Endothelial cell of umbilical vein (primary cell): Measurements from ENCODE around the gene PDE3A. TPM values are rescaled to one million over a fixed set of nuclear protein-coding genes. Genes with fewer than 3 reads are reported as not detected.

ENCODE experiments used
- BruUV-seq: library from RNA; stranded (reverse); fragments of 400-500 nt; replicated peaks from 2 replicates; lab custom pipeline; 2021; lab: Mats Ljungman, UMichigan
- CTCF ChIA-PET: fragments of 300-600, 350-600 bp; sonication (Branson Sonifier 250); formaldehyde crosslinking; loops from one replicate; lab custom pipeline; 2021; ENCODE audit warnings: antibody characterized with exemption, inconsistent platforms; lab: Charles Lee
- POLR2A ChIA-PET: fragments of 300-600, 350-600 bp; sonication (Branson Sonifier 250); formaldehyde crosslinking; loops from one replicate; lab custom pipeline; 2021; ENCODE audit warnings: antibody characterized with exemption, inconsistent platforms; lab: Charles Lee
- DNase-seq: peaks from one replicate; pipeline ENCODE4 v3.0.0-alpha.2; 2011; ENCODE audit warnings: low read depth, low spot score
- FAIRE-seq: peaks from 2 replicates; lab custom pipeline; 2011; peaks lifted over from hg19 to GRCh38; lab: Jason Lieb, UNC
- H2AFZ ChIP-seq: 2 replicates; pipeline ENCODE4 v1.6.0; 2012; ENCODE audit warnings: low read depth, low read length, control low read depth, inconsistent platforms
- H3K27ac ChIP-seq: 2 replicates; pipeline ENCODE4 v1.5.1; 2011; ENCODE audit warnings: low read depth, mild to moderate bottlenecking, control low read depth, low read length, moderate library complexity; ENCODE audit not compliant: insufficient read depth
- H3K27me3 ChIP-seq, 2 experiments: 2 replicates each; pipeline versions ENCODE4 v1.6.0 to v1.6.1; 2011; ENCODE audit warnings: low read length in 2 of 2, mixed read lengths in 1 of 2; ENCODE audit not compliant: control insufficient read depth in 2 of 2, insufficient read depth in 2 of 2
- H3K36me3 ChIP-seq, 2 experiments: 2 replicates in 1 of 2; 3 replicates in 1 of 2; pipeline ENCODE4 v1.5.1; 2011; ENCODE audit warnings: low read length in 2 of 2, mild to moderate bottlenecking in 1 of 2, moderate library complexity in 1 of 2; ENCODE audit not compliant: control insufficient read depth in 2 of 2, insufficient read depth in 2 of 2; ENCODE audit errors: extremely low read depth in 1 of 2
- H3K4me1 ChIP-seq: 3 replicates; pipeline ENCODE4 v1.5.1; 2011; ENCODE audit warnings: mild to moderate bottlenecking, low read length; ENCODE audit not compliant: control insufficient read depth, insufficient read depth; ENCODE audit errors: extremely low read depth
- H3K4me2 ChIP-seq: 2 replicates; pipeline ENCODE4 v1.6.1; 2011; ENCODE audit warnings: low read length, control low read depth, mixed read lengths; ENCODE audit not compliant: insufficient read depth
- H3K4me3 ChIP-seq, 3 experiments: fragments of 200-600 bp in 1 of 3; sonication (generic), shearing (Covaris generic) in 1 of 3; replicated peaks in 1 of 3; 2 replicates each; pipeline ENCODE4 v1.5.1; 2011 to 2016; ENCODE audit warnings: control low read depth in 3 of 3, low read length in 3 of 3, mild to moderate bottlenecking in 2 of 3, inconsistent platforms in 1 of 3, low read depth in 1 of 3, moderate library complexity in 1 of 3; ENCODE audit not compliant: insufficient read depth in 1 of 3
- H3K79me2 ChIP-seq: 2 replicates; pipeline ENCODE4 v1.6.0; 2012; ENCODE audit warnings: low read length, inconsistent platforms; ENCODE audit not compliant: control insufficient read depth, insufficient read depth
- H3K9ac ChIP-seq: replicated peaks from 2 replicates; pipeline ENCODE3; 2011; ENCODE audit warnings: low read length, control low read depth; ENCODE audit not compliant: insufficient read depth; ENCODE audit errors: extremely low read depth
- H3K9me1 ChIP-seq: replicated peaks from 3 replicates; pipeline ENCODE4 v1.6.0; 2011; ENCODE audit warnings: mild to moderate bottlenecking, low read length; ENCODE audit not compliant: control insufficient read depth, insufficient read depth; ENCODE audit errors: extremely low read depth
- H3K9me3 ChIP-seq: replicated peaks from 2 replicates; pipeline ENCODE4 v1.5.1; 2012; ENCODE audit warnings: low read length, inconsistent platforms; ENCODE audit not compliant: control insufficient read depth, insufficient read depth
- H4K20me1 ChIP-seq: replicated peaks from 2 replicates; pipeline ENCODE3; 2011; ENCODE audit warnings: mild to moderate bottlenecking, low read length; ENCODE audit not compliant: control insufficient read depth, insufficient read depth; ENCODE audit errors: extremely low read depth
- EZH2 ChIP-seq: IDR thresholded peaks from 2 replicates; pipeline ENCODE4 v1.6.1; 2012; ENCODE audit warnings: borderline replicate concordance, low read depth, mild to moderate bottlenecking, moderate library complexity, low read length, inconsistent platforms; ENCODE audit not compliant: severe bottlenecking
- FOS ChIP-seq: IDR thresholded peaks from 2 replicates; pipeline ENCODE4 v1.6.1; 2011; ENCODE audit warnings: mild to moderate bottlenecking, low read length, moderate library complexity, borderline replicate concordance; ENCODE audit not compliant: insufficient read depth
- GATA2 ChIP-seq: IDR thresholded peaks from 2 replicates; pipeline ENCODE4 v1.7.0; 2011; ENCODE audit warnings: low read depth, mild to moderate bottlenecking, moderate library complexity, mixed read lengths, low read length; ENCODE audit not compliant: insufficient read length, insufficient read depth
- JUN ChIP-seq: IDR thresholded peaks from 2 replicates; pipeline ENCODE4 v1.6.1; 2011; ENCODE audit warnings: borderline replicate concordance, low read depth; ENCODE audit not compliant: insufficient read length, insufficient read depth
- MYC ChIP-seq: IDR thresholded peaks from one replicate; pipeline ENCODE4 v1.6.1; 2011; ENCODE audit warnings: mild to moderate bottlenecking, low read depth, low read length
- POLR2A ChIP-seq: IDR thresholded peaks from 2 replicates; pipeline ENCODE4 v1.6.1; 2012; ENCODE audit warnings: low read depth, mild to moderate bottlenecking, control low read depth, low read length
- POLR2AphosphoS5 ChIP-seq: IDR thresholded peaks from 2 replicates; pipeline ENCODE4 v1.6.1; 2012; ENCODE audit warnings: low read depth, mild to moderate bottlenecking, control low read depth, low read length, moderate library complexity; ENCODE audit not compliant: insufficient read depth
- dilution Hi-C: fragments of 300-500 bp; cut with MboI; formaldehyde crosslinking; loops from one replicate; pipeline ENCODE4 v1.15.0; 2019; ENCODE audit warnings: low sequenced_read_pairs; ENCODE audit not compliant: extremely low pct_ligation_motif_present
- intact Hi-C: fragments of 100-400 bp; cut with micrococcal nuclease; formaldehyde crosslinking; loops from one replicate; pipeline ENCODE4 v1.10.0; 2022
- polyA plus RNA-seq, 4 experiments: library from polyadenylated mRNA; depleted of rRNA in 3 of 4; stranded (reverse) in 3 of 4; unstranded in 1 of 4; fragments of >200 nt; gene quantifications; 2 replicates each; pipeline versions ENCODE4 v1.2.1 to v1.2.3, GENCODE V29; 2011 to 2012; ENCODE audit warnings: missing spikeins in 1 of 4
- total RNA-seq: library from RNA; stranded (reverse); gene quantifications from 2 replicates; pipeline ENCODE4 v1.2.3, GENCODE V29; 2021
- TF ChIP-seq, protein P1 (sequence below): IDR thresholded peaks from 2 replicates; pipeline ENCODE4 v1.6.1; 2011; ENCODE audit not compliant: insufficient read depth, insufficient read length
- TF ChIP-seq, protein P2 (sequence below), 2 donors: IDR thresholded peaks; 1 replicate in 1 of 2; 2 replicates in 1 of 2; pipeline ENCODE4 v1.5.1; 2011; ENCODE audit warnings: low read length in 2 of 2, mild to moderate bottlenecking in 2 of 2, moderate library complexity in 2 of 2, control low read depth in 1 of 2, inconsistent platforms in 1 of 2, low read depth in 1 of 2; ENCODE audit not compliant: insufficient read depth in 1 of 2; ENCODE audit errors: extremely low read depth in 1 of 2

The PDE3A gene
- total and polyA plus RNA-seq, 2 donors (not counting 3 experiments of a cell fraction or from before 2014, with no cell fraction given), result 14.0 to 27.4 TPM

DNA sequence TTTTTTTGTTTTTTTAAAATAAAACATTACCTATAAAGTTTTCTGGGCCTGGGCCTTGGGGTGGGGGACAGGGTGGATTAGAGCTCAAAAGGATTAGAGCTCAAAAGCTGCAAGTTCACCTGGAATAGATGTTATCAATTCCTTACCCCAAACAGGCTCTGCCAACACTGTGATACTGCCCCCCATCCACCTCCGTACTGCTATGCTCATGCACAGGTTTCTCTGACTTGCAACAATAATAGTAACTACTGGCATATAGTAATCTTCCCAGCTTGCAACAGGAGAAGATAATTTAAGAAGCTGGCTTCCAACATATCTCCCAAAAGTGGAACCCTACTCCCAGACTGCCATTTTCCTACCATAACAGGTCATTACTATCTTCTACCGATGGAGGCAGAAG is 275.5 kb downstream of the PDE3A start:
- Histone ChIP-seq H3K36me3 (peaks cover 0 to 8% of the 10 kb centered on the region in 2 experiments), H3K4me3 (no peak overlapping the region), H3K4me2 (no peak overlapping the region), H3K9me3 (no peaks in the 10 kb centered on the region), H3K79me2 (no peaks in the 10 kb centered on the region), H4K20me1 (no peaks in the 10 kb centered on the region), H3K9me1 (no peaks in the 10 kb centered on the region), H3K27me3 (no peaks in the 10 kb centered on the region), H3K9ac (no peak overlapping the region), H2AFZ (no peak overlapping the region), H3K4me1 (no peaks in the 10 kb centered on the region), H3K27ac (no peak overlapping the region)
- TF ChIP-seq, protein P1, sequence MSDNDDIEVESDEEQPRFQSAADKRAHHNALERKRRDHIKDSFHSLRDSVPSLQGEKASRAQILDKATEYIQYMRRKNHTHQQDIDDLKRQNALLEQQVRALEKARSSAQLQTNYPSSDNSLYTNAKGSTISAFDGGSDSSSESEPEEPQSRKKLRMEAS, result no peak
- TF ChIP-seq POLR2AphosphoS5 (no peak), GATA2 (no peak), POLR2A (no peak), JUN (no peak), MYC (no peak), FOS (no peak), EZH2 (no peak)
- TF ChIP-seq, protein P2, sequence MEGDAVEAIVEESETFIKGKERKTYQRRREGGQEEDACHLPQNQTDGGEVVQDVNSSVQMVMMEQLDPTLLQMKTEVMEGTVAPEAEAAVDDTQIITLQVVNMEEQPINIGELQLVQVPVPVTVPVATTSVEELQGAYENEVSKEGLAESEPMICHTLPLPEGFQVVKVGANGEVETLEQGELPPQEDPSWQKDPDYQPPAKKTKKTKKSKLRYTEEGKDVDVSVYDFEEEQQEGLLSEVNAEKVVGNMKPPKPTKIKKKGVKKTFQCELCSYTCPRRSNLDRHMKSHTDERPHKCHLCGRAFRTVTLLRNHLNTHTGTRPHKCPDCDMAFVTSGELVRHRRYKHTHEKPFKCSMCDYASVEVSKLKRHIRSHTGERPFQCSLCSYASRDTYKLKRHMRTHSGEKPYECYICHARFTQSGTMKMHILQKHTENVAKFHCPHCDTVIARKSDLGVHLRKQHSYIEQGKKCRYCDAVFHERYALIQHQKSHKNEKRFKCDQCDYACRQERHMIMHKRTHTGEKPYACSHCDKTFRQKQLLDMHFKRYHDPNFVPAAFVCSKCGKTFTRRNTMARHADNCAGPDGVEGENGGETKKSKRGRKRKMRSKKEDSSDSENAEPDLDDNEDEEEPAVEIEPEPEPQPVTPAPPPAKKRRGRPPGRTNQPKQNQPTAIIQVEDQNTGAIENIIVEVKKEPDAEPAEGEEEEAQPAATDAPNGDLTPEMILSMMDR (IDR thresholded peaks at IDR 0.05; ENCODE audit: extremely low read depth in 1 of 2, insufficient read depth in 1 of 2, low read depth in 1 of 2, low read length in 2 of 2), result no peak
- no TSS peak for BruUV-seq
- intact Hi-C loops, result no loop called here
- dilution Hi-C loops, result no loop called here
- ChIA-PET CTCF (interaction anchor here (1.4 kb wide), 1 partner anchor 12 kb away, joined by 4 read pairs; no protein-coding TSS in a partner anchor), POLR2A (no interaction called here)
- DNase-seq (no peak), FAIRE-seq (no peak)
